Endometrial microvascular endothelial cells (primary cell): ENCODE measurements around the gene TMEM43. TPM values are rescaled to one million over a fixed set of nuclear protein-coding genes. Genes with fewer than 3 reads are reported as not detected.

Source experiments
- in situ Hi-C: cut with HindIII; loops from 2 replicates; pipeline ENCODE4 v1.10.0; 2017; ENCODE audit warnings: low sequenced_read_pairs, low pct_unique_long_range_greater_than_20kb; ENCODE audit errors: inconsistent ontology term
- total RNA-seq: library from RNA; depleted of rRNA; stranded (reverse); fragments of >200 nt; gene quantifications from one replicate; pipeline ENCODE4 v1.2.3, GENCODE V29; 2015; ENCODE audit errors: inconsistent ontology term

TMEM43 gene
- total RNA-seq, 1 donor from 2014 or later, result 121 TPM

DNA sequence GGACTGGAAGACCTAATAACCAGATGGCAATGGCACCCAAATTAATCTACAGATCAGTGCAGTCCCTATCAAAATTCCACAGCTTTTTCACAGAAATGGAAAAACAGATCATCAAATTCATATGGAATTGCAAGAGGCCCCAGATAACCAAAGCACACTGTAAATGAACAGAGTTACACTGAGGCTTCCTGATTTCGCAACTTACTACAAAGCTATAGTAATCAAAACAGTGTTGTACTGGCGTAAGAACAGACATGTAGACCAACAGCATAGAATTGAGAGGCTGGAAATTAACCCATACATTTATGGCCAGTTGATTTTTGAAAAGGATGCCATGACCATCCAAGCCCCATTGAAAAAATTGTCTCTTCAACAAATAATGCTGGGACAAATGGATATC is 37.3 kb downstream of the TMEM43 start:
- in situ Hi-C loops, result no loop called here

DNA sequence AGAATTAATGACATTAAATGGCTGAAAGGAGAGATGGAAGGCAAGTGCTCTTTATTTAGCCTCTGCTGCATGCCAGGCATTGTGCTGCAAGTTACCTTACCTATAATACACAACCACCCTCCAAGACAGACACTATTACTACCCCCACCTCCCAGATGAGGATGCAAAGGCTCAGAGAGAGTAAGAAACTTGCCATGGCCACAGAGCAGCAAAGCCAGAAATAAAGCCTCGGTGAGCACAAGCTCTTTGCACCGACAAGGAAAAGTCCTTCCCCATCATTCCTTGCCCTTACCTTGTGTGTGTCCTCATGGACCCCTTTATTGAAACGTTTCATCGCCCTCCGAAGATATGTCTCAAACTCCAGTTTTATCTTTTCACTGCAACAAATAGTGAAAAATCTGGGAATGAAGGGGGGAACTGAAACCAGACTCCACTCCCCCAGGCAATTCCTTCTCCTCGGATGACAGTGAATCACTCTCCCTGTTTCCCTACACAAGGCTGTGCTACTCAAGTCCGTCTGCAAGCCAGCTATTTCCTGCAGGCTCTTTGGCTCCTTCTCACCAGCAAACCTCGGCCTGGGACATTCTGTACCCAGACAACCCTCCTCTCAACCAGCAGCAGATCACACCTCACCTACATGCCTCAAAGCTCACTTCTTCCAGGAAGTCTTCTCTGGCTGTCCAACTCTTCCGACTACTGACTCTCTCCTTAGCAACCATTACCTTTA is 42.2 kb downstream of the TMEM43 start:
- in situ Hi-C loops, result no loop called here

DNA sequence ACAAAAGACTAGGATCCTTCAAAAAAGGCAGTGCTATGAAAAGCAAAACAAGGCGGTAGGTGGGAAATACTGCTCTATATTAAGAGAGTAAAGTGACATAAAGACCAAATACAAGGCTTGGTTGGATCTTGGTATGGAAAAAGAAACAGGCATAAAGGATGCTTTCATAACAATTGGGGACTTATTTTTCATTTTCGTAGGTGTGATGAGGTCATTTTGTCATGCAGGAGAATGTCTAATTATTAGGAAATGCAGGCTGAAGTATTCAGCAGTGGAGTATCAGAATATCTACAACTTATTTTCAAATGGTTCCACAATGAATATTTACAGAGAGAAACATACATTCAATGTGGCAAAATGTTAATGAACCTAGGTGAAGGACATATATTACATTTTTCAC is 44.6 kb downstream of the TMEM43 start:
- in situ Hi-C loops, result no loop called here

DNA sequence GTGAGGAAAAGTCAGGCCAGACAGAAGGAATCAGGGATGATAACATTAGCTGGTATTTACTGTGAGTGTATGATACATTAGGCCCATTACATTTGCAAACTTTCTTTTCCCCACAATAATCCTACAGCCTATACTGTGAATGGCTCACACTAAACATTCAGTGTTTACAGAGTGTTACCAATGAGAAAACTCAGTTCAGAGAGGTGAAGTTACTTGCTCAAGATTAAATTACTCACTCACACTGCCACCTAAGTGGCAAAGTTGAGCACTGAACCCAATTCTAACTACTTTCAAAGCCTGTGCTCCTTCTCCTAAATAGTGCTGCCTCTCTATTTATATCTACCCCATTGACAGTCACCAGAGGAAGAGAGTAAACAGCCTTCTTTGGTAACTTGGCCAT is 45.0 kb downstream of the TMEM43 start:
- in situ Hi-C loops, result no loop called here

DNA sequence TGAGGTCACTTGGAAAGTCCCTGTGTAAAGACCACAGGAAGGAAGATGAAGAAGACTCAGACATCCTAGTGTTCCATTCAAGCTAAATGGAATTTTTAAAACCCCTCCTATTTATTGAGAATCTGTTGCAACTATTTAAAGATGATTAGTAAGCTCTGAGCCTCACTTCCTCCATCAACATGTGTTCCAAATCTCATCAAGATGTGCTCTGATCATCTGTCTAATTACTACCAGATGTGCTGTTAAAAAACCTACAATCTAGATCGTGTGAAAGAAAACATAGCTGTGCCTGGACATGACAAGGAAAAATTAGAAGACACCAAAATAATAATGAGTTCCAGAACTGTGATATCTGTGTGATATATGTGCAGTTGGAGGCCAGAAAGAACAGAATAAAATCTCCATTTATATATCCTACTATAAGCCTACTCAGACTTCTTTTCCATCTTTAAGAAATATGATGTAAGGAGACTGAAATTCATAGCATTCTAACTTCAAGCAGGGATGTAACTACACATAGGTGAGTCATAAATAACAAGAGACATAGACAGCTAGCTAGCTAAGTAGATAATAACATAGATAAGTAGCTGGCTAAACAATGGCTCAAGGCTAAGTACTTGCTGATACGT is 45.8 kb downstream of the TMEM43 start:
- in situ Hi-C loops, result no loop called here

DNA sequence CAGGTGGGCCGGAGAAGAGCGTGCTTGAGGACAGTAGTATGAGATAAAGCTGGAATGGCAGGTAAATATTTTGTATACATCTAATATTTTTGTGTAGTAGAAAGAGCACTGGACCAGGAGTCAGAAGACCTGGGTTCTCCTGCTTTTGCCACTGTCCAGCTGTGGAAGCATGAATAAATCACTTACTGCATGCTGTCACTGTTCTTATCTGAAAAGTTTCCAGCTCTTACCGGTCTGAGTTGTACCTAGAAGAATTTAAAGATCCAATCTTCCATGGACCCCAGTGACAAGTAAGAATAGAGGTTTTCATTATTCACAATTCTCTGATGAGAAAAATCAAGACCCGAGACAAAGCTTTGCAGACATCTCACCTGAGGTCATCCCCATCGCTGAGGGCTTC is 47.6 kb downstream of the TMEM43 start:
- in situ Hi-C loops, result no loop called here

DNA sequence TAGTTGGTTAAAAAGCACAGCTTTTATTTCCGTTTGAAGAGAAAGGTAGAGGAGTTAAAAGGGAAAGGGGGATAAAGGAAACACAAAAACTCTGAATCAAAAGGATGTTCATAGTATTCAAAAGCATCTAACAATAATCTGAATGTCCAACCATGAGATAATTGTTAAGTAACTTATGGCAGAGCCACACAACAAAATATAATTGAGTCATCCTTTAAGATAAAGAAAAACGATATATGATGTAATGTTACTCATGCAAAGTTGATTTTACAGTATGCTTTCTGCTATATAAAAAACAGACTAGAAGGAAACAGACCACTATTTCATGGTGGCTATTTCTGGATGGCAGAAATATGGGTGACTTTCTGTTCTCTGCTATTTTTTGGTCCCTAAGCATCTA is 49.6 kb downstream of the TMEM43 start:
- in situ Hi-C loops, result no loop called here

DNA sequence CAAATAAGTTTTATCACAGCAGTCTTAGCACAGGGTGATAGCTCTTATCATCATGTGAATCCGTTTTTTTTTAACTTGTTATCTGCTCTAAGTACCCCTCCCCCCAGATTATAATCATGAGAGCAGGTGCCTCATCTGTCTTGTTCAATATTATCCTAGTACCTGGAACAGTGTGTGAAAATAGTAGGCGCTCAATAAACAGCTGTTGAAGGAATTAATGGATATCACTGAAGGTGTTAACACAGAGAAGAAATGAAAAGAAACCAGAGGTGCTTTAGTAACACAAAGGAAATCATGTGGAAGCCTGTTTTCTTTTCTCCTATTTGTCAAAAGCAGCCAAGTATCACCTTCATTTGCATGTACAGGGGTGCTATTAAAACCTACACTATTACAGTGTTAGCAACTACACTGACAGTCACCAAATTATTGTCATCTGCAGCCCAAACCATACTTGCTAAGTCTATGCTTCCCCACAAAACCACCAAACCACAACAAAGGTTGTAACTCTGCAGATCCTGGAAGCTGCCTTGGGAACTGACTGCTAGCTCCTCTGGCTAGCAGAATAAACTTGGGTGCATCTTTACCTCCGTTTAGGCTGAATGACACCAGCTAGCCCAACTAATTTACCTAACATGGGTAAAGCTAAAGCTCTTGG is 50.7 kb downstream of the TMEM43 start:
- in situ Hi-C loops, result no loop called here

DNA sequence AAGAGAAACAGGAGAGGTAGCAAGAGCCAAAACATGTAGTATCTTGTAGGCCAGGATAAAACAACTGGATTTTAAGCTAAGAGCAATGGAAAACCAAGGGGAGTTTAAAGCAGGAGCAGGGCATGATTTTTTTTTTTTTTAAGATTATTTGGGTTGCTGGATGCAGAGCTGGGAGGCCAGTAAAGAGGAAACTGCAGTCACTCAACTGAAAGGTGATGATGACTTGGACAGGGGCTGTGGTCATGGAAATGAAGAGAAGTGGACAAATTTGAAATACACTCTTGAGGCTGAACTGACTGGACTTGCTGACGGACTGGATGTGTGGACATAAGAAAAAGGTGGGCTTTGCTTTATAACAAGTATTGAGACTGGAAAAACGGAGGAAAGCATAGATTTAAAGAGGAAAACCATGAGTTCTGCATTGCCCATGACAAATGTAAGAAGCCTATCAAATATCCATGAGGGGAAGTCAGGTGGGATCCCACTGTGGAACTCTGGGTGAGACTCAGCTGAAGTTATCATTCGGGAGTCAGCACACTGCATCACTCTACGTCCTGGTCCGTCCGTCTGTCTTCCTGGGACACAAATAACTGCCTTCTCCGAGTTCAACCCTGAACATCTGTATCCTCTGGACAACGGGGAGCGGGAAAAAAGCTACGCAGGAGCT is 52.9 kb downstream of the TMEM43 start:
- in situ Hi-C loops, result no loop called here

DNA sequence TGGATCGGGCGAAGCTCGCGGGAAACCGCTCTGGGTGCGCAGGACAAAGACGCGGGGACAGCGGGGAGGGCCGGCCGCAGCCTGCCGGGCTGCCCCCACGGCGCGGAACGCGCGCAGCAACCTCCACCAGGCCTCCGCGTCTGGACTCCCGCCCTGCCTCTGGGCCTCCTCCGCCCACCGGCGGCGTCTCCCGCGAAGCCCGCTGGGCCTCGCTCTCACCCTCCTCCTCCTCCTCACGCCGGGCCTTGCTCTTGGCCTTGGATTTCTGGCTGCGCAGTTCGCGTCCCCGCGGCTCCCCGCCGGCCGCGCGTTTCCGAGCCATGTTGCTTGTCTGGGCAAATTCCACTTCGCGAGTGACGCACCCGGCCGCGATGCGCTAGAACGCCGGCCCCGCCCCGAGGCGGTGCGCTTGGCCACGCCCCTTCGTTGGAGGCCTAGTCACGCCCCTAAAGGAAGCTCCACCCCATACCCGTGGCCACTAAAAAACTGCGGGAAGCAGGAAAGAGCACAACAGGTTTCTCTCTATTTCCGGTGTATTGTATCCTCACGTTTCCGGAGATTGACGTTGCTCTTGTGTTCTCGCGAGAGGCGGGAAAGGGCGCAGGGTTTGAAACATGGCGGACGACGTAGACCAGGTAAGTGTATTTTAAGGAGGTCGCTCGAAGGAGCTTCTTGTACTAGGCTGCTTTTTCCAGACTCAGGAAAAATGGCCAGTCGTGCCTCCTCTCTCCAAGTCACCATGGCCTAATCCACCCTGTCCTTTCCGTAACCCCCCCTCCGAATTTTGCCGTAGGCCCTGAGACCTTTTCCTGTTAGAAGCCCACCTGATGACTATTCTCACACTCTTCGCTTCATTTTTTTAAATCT is 53.6 kb downstream of the TMEM43 start, which contains the start of the genes LSM3 and XPC:
LSM3 (plus strand) TSS at position 571 of the 867 bp plus-strand sequence; CDS start at position 615, 44 bp downstream.
XPC (minus strand) TSS at position 355 of the 867 bp plus-strand sequence; CDS start at position 322, 33 bp downstream.
- in situ Hi-C loops, result no loop called here

DNA sequence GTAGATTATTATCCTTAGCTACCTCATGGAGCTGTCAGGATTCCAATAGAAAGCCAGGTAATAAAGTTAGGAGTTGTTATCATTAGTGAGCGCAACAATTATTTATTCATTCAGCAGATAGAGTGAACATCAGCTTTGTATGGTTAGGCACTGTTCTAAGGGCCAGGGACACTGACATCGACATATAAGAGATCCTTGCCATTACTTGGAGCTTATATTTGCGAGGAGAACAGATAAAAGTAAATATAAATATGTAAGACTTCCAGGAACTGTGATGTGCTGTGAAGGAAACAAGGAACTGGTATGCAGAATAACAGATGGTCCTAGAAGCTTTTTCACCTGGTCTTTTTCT is 54.2 kb downstream of the TMEM43 start:
- in situ Hi-C loops, result no loop called here

DNA sequence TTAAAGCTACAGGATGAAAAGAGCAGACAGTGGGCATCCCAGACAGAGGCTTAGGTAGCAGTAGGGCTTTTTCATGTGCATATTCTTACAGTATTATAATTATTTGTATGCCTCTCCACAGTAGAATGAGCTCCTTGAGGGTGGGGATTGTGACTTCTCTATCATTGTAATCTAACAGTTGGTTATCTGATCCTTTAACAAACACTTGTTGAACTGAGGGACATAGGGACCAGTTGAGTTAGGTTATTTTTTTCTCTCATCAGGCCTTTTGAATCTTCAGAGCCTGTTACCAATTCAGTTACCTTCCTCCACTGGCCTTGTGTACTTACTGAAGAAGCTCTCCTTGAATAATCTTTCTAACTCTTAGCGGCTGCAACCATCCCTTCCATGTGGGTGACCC is 54.9 kb downstream of the TMEM43 start:
- in situ Hi-C loops, result no loop called here

DNA sequence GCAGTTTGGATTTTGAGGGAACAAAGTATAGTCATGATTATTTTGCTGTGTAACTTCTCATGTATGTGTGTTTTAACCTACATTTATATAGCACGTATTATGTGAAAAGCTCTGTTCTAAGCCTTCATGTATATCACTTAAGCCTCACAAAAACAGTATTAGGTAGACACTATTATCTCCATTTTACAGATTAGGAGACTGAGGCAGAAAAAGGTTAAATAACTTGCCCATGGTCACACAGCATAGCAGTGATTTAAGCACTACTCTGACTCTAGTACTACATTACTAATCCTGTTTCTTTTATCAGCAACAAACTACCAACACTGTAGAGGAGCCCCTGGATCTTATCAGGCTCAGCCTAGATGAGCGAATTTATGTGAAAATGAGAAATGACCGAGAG is 56.4 kb downstream of the TMEM43 start:
- in situ Hi-C loops, result no loop called here

DNA sequence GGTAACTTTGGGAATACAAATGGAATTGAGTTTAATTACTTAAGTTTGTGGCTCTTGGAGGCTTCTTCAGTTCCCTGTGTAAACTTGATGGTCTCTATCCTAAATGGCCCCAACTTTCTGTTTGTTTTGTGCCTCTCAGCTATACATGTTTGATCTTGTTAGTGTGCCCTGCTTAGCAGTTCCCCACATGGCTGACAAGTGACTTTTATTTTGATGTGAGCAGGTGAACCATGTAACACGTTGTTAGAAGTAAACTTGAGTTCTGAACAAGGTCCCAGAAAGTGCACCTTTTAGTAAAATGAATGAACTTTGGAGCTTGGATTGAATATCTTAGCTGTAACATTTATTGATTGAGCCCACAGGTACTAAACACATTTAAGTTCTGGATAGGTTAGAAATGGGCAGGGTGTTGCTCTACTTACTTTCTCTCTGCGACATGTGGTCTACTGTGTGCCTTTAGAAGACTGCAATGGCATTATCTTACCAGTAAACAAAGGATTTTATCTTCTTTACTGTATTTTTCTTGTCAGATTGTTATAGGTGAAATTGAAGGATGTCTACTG is 58.2 kb downstream of the TMEM43 start:
- in situ Hi-C loops, result no loop called here

DNA sequence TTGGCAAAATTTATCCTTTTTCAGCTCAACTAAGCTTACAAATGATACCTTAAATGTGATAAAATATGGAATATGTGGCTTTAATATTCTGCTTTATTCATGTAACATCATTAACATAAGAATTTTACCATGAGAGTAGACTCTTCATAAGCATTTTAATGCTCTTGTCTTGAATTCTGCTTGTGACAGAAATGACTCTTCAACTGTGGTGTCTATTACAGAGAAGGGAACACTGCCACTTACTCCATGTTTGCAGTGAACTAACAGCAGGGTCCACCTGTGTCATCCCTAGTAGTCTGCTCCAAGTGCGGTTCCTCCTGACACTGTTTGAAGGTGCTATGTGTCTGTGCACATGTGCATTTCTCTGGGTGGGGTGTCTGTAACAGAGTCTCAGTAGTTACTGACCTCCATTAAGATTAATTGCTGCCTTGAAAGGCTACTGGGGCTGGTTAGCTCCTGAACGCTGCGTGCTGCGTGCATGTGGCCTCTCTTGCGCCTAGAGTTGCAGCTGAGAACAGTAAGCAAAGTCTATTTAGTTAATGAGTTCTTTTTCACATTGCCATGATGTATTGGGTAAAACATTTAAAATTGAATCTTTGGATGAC is 62.1 kb downstream of the TMEM43 start:
- in situ Hi-C loops, result no loop called here

DNA sequence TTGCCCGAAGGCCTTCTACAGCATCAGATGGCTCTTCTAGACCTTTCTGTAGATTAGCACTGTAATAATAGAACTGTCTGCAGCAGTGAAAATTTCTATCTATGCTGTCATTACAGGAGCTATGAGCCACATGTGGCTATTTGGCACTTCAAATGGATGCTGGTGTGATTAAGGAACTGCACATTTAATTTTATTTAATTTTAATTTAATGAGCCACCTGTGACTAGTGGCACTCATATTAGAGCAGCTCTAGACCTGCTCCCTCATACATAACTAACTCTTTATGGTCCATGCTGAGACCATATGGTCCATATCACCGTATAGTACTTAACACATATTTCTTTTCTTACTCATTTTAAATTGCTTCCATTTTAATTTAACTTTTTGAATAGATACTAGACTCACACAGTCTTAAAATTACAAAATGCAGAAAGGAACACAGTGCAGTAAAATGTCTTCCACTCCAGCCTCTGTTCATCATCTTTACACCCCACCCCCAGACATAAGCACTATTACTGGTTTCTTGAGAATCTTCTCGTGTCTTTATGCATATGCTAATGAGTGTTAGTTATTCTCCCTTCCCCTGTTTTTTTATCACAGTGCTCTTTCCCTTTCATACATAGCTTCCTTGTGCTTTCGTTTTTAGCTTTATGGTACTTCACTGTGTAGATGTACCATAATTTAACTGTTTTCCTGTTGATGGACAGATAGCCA is 63.3 kb downstream of the TMEM43 start:
- in situ Hi-C loops, result no loop called here
